ENCODE measurements around the gene NR1H2. TPM values are rescaled to one million over a fixed set of nuclear protein-coding genes. Genes with fewer than 3 reads are reported as not detected.

Gene NR1H2
- total RNA-seq, 1 experiment from 2014 or later, result 38.3 TPM

DNA sequence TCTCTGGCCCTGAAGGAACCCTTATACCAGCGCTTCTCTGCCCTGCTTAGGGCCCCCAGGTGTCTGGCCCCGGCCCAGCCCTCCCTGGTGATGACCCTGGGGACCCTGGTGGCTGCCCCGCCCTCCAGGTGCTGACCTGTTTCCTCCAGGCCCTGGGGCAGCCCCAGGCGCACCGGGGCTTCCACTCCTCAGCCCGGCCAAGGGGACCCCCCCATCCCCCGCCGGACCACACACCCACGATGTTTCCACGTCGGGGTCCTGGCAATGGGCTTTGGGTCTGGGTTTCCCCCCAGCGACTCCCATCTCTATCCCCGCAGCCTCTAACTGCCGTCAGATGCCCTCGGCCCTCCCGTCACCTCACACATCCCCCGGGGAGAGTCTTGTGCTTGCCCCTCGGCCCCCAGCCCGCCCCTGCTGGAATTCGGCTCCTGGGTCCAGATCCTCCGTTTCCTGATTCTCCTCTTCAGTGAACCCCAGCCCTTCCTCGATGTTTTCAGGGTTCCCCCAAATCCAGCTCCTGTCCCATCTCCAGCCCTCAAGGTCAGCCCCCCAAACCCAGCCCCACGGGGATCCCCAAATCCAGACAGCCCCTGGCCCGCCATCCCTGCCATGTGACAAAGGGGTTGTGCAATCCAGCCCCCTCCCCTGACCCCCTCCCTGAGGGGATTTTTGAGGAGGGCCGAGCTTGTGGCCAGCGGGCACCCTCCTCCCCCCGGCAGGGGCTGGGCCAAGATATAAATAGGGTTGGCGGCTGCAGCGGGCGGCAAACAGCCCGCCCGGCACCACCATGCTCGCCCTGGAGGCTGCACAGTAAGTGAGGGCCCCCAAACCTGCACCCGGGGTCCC lies 42.1 kb downstream of the NR1H2 start, which contains the start of gene SPIB:
TSS of gene SPIB (plus strand) at position 763 of the 846 bp plus-strand sequence. CDS start at position 788, 25 bp downstream.
- intact Hi-C loops (cut with micrococcal nuclease; ENCODE audit: unreplicated experiment), result no loop called here
- H3K4me1 Mint-ChIP-seq (ENCODE audit: low read depth, unreplicated experiment), result peaks cover 17% of the 10 kb centered on the region
- no peak within 1 kb of the TSS for H3K4me3 Mint-ChIP-seq (ENCODE audit: unreplicated experiment)

DNA sequence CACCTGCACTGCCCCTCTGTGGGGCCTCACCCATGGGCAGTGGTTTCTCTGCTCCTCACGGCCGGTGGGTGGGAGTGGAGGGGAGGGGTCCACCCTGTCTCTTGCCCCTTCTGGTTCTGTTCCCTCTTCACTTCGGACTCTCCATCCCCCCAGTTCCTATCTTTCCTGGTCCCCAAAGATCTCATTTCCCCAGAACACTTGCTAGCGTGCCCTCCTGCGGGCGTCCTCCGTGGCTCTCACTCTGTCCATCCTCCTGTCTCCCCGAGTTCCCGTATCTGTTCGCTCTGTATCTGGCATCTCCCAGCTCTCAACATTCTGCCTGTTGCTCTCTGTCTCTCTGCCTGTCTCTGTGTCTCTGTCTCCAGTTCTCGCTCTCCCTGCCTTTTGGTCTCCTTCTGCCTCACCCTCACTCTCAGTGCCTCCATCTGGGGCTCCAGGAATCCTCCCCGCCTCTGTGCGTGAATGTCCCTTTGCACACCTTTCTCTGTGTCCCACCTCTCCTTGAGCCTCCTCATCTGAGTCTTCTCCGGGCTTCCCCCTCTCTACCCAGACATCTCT lies 42.8 kb downstream of the NR1H2 start:
- no peaks in the 10 kb centered on the region for H3K27me3 Mint-ChIP-seq (ENCODE audit: insufficient read depth, unreplicated experiment)
- peaks cover 11% of the 10 kb centered on the region; the same call in 1 of the 2 replicates for H3K4me1 ChIP-seq
- H3K36me3 Mint-ChIP-seq (ENCODE audit: insufficient read depth, unreplicated experiment), result peaks cover 23% of the 10 kb centered on the region
- intact Hi-C loops (cut with micrococcal nuclease; ENCODE audit: unreplicated experiment), result no loop called here
- TF ChIP-seq, protein P1, sequence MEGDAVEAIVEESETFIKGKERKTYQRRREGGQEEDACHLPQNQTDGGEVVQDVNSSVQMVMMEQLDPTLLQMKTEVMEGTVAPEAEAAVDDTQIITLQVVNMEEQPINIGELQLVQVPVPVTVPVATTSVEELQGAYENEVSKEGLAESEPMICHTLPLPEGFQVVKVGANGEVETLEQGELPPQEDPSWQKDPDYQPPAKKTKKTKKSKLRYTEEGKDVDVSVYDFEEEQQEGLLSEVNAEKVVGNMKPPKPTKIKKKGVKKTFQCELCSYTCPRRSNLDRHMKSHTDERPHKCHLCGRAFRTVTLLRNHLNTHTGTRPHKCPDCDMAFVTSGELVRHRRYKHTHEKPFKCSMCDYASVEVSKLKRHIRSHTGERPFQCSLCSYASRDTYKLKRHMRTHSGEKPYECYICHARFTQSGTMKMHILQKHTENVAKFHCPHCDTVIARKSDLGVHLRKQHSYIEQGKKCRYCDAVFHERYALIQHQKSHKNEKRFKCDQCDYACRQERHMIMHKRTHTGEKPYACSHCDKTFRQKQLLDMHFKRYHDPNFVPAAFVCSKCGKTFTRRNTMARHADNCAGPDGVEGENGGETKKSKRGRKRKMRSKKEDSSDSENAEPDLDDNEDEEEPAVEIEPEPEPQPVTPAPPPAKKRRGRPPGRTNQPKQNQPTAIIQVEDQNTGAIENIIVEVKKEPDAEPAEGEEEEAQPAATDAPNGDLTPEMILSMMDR (IDR thresholded peaks at IDR 0.05; ENCODE audit: insufficient read depth in 1 of 2, low read depth in 1 of 2, low read length in 1 of 2, severe bottlenecking in 1 of 2, unreplicated experiment in 1 of 2), result no peak
- no peak overlapping the region for H3K4me3 Mint-ChIP-seq (ENCODE audit: unreplicated experiment)
- DNase-seq, result no peak
- no peaks in the 10 kb centered on the region for H3K9me3 ChIP-seq
- no peak overlapping the region for H3K27ac Mint-ChIP-seq (ENCODE audit: unreplicated experiment)
- H3K27me3 ChIP-seq (replicated peaks; ENCODE audit: control insufficient read depth, insufficient read depth, low read length), result no peaks in the 10 kb centered on the region
- H3K36me3 ChIP-seq (ENCODE audit: control insufficient read depth, insufficient read depth, low read length), result no peaks in the 10 kb centered on the region
- no peak overlapping the region for H3K4me3 ChIP-seq (ENCODE audit: low read depth, low read length)
- CTCF ChIA-PET, result no interaction called here
- H3K9me3 Mint-ChIP-seq (ENCODE audit: unreplicated experiment), result no peaks in the 10 kb centered on the region
- no TSS peak for BruUV-seq (replicated peaks)
- POLR2A ChIA-PET, result no interaction called here
- H3K4me1 Mint-ChIP-seq (ENCODE audit: low read depth, unreplicated experiment), result peaks cover 18% of the 10 kb centered on the region

More for the DNA sequence above, 42.1 kb downstream of the NR1H2 start, which contains the start of gene SPIB:
- Mint-ChIP-seq H3K27ac (ENCODE audit: unreplicated experiment) (no peak within 1 kb of the TSS), H3K36me3 (ENCODE audit: insufficient read depth, unreplicated experiment) (peaks cover 30% of the 10 kb centered on the region), H3K27me3 (ENCODE audit: insufficient read depth, unreplicated experiment) (no peaks in the 10 kb centered on the region), H3K9me3 (ENCODE audit: unreplicated experiment) (no peaks in the 10 kb centered on the region)
- H3K4me1 ChIP-seq, result peaks cover 9% of the 10 kb centered on the region; the same call in 1 of the 2 replicates
- POLR2A ChIA-PET, result no interaction called here
- CTCF ChIA-PET, result interaction anchor here (0.6 kb wide), 1 partner anchor 90 kb away, joined by 4 read pairs; no protein-coding TSS in a partner anchor
- no peaks in the 10 kb centered on the region for H3K9me3 ChIP-seq
- no peak within 1 kb of the TSS for H3K4me3 ChIP-seq (ENCODE audit: low read depth, low read length)
- peaks cover 3% of the 10 kb centered on the region; the same call in 1 of the 2 replicates for H3K36me3 ChIP-seq (ENCODE audit: control insufficient read depth, insufficient read depth, low read length)
- TF ChIP-seq, protein P1 (IDR thresholded peaks at IDR 0.05; ENCODE audit: insufficient read depth in 1 of 2, low read depth in 1 of 2, low read length in 1 of 2, severe bottlenecking in 1 of 2, unreplicated experiment in 1 of 2), result no peak
- H3K27me3 ChIP-seq (replicated peaks; ENCODE audit: control insufficient read depth, insufficient read depth, low read length), result no peaks in the 10 kb centered on the region
- DNase-seq, result no peak
- BruUV-seq (replicated peaks), result no TSS peak

DNA sequence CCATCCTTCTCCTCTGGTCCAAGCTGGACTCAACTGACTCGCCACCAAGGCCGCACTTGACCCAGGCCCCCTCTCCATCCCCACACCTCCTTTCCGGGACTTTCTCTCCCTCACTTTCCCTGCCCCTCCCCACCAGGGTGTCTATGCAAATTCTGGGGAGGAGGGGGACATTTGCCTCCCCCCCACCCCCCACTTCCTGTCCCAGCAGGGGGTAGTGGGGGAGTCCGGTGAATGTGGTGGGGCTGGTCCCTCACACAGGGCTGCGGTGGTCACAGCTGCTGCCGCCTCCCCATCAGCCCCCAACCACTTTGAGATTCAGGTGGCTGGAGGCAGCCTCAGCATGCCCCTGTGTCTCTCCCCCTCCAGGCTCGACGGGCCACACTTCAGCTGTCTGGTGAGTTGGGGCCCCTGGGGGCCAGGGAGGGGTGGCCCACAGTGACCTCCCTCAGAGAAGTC lies 43.4 kb downstream of the NR1H2 start:
- Mint-ChIP-seq H3K4me1 (ENCODE audit: low read depth, unreplicated experiment) (peaks cover 18% of the 10 kb centered on the region), H3K27ac (ENCODE audit: unreplicated experiment) (no peak overlapping the region), H3K36me3 (ENCODE audit: insufficient read depth, unreplicated experiment) (peaks cover 18% of the 10 kb centered on the region), H3K27me3 (ENCODE audit: insufficient read depth, unreplicated experiment) (no peaks in the 10 kb centered on the region), H3K4me3 (ENCODE audit: unreplicated experiment) (no peak overlapping the region), H3K9me3 (ENCODE audit: unreplicated experiment) (no peaks in the 10 kb centered on the region)
- CTCF ChIA-PET, result no interaction called here
- BruUV-seq (replicated peaks), result no TSS peak
- Histone ChIP-seq H3K27me3 (replicated peaks; ENCODE audit: control insufficient read depth, insufficient read depth, low read length) (no peaks in the 10 kb centered on the region), H3K36me3 (ENCODE audit: control insufficient read depth, insufficient read depth, low read length) (no peaks in the 10 kb centered on the region), H3K9me3 (no peaks in the 10 kb centered on the region), H3K4me1 (peaks cover 11% of the 10 kb centered on the region; the same call in 1 of the 2 replicates), H3K4me3 (ENCODE audit: low read depth, low read length) (no peak overlapping the region)
- POLR2A ChIA-PET, result no interaction called here
- intact Hi-C loops (cut with micrococcal nuclease; ENCODE audit: unreplicated experiment), result no loop called here
- TF ChIP-seq, protein P1 (IDR thresholded peaks at IDR 0.05; ENCODE audit: insufficient read depth in 1 of 2, low read depth in 1 of 2, low read length in 1 of 2, severe bottlenecking in 1 of 2, unreplicated experiment in 1 of 2), result no peak
- no peak for DNase-seq

Measured in Caco-2 (cell line).